GM19351 (cell line): ENCODE data around the gene B3GNT3.
"Not testable (repeated sequence)": the region's sequence is repeated elsewhere in the genome, so short reads cannot be mapped to it uniquely, and the experiment has no call there.

Experiments
- ATAC-seq: cut with Tn5 transposase; IDR thresholded peaks from one replicate; pipeline ENCODE4 v1.9.1; 2021; ENCODE audit warnings: mild to moderate bottlenecking, moderate library complexity; ENCODE audit not compliant: unreplicated experiment

Gene B3GNT3

GRCh38 chr19:17796013-17796837 lies 1.3 kb downstream of the B3GNT3 start:
- ATAC-seq: no peak

GRCh38 chr19:17796838-17797423 lies 2.0 kb downstream of the B3GNT3 start:
- ATAC-seq: no peak

GRCh38 chr19:17797424-17798201 lies 2.7 kb downstream of the B3GNT3 start:
- ATAC-seq: no peak

GRCh38 chr19:17798599-17798998 lies 3.7 kb downstream of the B3GNT3 start:
- ATAC-seq: not testable (repeated sequence)

- ATAC-seq: no peak
These were observed 7.4 kb downstream of the B3GNT3 start for GRCh38 chr19:17802137-17802858.

GRCh38 chr19:17803264-17803896 lies 8.4 kb downstream of the B3GNT3 start:
- ATAC-seq: no peak

GRCh38 chr19:17805427-17805826 lies 10.5 kb downstream of the B3GNT3 start:
- no peak for ATAC-seq

GRCh38 chr19:17806945-17807344 lies 12.0 kb downstream of the B3GNT3 start:
- ATAC-seq: no peak

GRCh38 chr19:17807731-17808316 lies 12.9 kb downstream of the B3GNT3 start:
- no peak for ATAC-seq

- ATAC-seq: no peak
These were observed 16.2 kb downstream of the B3GNT3 start for GRCh38 chr19:17811103-17811502.

- ATAC-seq: no peak
These were observed 16.7 kb downstream of the B3GNT3 start for GRCh38 chr19:17811681-17812080.

GRCh38 chr19:17812099-17812498 lies 17.2 kb downstream of the B3GNT3 start:
- no peak for ATAC-seq

GRCh38 chr19:17817668-17818363 lies 22.9 kb downstream of the B3GNT3 start:
- ATAC-seq: no peak

GRCh38 chr19:17821190-17821589 lies 26.3 kb downstream of the B3GNT3 start, which contains the start of gene INSL3:
TSS of gene INSL3 (minus strand) at chr19:17821519. CDS start at chr19:17821506, 13 bp downstream.
- no peak for ATAC-seq

- no peak for ATAC-seq
These were observed 29.4 kb downstream of the B3GNT3 start for GRCh38 chr19:17824339-17824738.

GRCh38 chr19:17826508-17827056 lies 31.6 kb downstream of the B3GNT3 start:
- no peak for ATAC-seq

- ATAC-seq: no peak
These were observed 35.1 kb downstream of the B3GNT3 start for GRCh38 chr19:17829855-17830566.

- ATAC-seq: no peak
These were observed 35.9 kb downstream of the B3GNT3 start for GRCh38 chr19:17830567-17831418.
